Measurements from ENCODE around the gene KCND1.

KCND1 gene

DNA sequence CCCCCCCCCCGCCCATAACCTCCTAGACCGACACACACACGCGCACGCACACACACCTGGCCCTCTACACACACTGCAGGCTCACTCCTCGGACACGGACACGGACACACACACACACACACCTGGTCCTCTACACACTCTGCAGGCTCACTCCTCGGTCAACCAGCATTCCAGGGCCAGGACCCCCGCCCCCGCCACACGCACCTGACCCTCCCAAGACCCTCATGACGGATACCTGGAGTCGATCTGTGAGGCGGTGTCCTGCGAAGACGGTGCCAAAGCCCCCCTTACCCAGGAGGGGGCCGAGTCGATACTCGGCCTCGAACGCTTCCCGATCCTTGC lies 53.4 kb downstream of the KCND1 start:
- Mint-ChIP-seq H3K27me3 (no peaks in the 10 kb centered on the region), H3K4me1 (ENCODE audit: low read depth) (peaks cover 55% of the 10 kb centered on the region), H3K27ac (peak overlapping the region; percentile 99), H3K9me3 (ENCODE audit: low read depth) (no peaks in the 10 kb centered on the region), H3K36me3 (peaks cover 2% of the 10 kb centered on the region), H3K4me3 (peak overlapping the region; percentile 97)

DNA sequence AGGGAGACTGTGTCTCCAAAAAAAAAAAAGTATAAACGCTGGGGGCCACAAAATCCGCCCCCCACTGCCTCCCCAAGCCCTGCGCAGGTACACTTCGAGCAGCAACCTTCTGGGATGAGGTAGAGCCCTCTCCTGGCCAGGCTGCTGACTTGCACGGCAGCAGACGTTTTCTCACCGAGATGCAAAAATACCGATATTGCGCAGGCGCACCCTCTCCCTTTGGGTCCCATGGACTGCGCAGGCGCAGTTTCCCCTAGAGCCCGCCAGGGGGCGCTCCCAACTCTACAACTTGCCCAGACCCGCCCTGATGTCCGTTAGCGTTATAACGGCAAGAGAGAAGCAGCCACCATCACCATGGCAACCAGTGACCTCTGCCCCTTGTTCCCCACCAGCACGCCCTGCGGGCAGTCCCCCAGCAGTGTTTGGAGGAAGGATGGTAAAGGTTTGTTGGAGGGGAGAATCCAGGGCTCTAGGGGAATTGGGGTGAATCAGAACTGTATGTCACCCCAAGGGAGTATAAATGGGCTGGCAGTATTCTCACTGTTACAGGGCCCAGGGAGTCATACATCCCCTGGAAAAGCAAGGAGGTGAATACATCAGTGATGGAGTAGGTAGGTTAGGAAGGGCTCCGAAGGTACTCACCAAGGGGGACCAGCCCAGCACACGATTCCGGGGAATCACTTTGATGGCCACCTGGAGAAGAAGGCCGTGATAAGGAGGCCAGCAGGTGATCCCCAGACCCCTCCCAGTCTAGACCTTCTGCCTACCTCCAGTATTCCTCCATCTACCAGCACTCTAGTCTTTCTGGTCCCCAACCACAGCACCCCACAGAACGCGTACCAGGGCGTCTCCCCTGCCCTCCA lies 54.3 kb downstream of the KCND1 start:
- Mint-ChIP-seq H3K4me1 (ENCODE audit: low read depth) (peaks cover 58% of the 10 kb centered on the region), H3K9me3 (ENCODE audit: low read depth) (no peaks in the 10 kb centered on the region), H3K36me3 (peaks cover 2% of the 10 kb centered on the region), H3K27ac (peak overlapping the region; percentile 99), H3K4me3 (peak overlapping the region; percentile 97), H3K27me3 (no peaks in the 10 kb centered on the region)

DNA sequence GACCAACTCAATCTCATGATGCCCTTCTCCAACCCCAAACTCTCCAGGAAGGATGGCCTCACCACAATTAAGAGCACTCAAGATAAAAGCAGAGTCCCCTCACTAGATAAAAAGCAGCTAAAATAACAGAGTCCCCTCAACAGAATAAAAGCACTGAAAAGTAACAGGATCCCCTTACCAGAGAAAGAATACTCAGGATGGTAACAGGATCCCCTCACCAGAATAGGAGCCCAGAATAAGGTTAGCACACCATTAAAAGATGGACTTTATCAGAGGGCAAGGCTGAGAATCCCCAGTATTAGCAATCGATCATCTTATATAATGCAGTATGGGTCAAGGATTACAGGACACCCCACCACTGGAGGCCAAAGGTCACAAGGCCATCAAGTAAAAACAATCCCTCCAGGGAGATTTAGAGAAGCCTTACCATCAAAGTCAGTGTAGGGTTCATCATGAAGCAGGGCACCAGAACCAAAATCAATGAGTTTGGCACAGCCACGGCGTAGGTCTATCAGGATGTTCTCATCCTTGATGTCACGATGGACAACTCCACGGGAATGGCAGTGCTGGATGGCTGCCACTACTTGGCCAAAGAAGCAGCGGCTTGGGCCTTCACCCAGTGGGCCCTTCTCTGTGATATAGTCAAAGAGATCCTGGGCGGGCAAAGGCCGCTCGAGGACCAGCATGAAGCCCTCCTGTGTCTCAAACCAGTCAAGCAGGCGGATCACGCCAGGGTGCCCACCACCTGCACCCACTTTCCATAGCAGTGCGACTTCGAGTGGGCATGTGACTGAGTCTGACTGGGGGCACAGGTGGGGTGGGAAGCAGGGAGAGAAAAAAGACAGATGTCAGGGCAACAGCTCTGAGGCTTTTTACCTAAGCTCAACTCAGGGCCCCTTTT lies 56.8 kb downstream of the KCND1 start:
- Mint-ChIP-seq H3K4me1 (ENCODE audit: low read depth) (peaks cover 55% of the 10 kb centered on the region), H3K9me3 (ENCODE audit: low read depth) (no peaks in the 10 kb centered on the region), H3K36me3 (peaks cover 2% of the 10 kb centered on the region)

GRCh38 chrX:48913605-48914366 lies 57.9 kb downstream of the KCND1 start:
- H3K4me3 Mint-ChIP-seq: peak overlapping the region; percentile 97
- peak overlapping the region; percentile 75 for H3K27ac Mint-ChIP-seq
- H3K27me3 Mint-ChIP-seq: no peaks in the 10 kb centered on the region
- H3K36me3 Mint-ChIP-seq: peaks cover 2% of the 10 kb centered on the region
- peaks cover 49% of the 10 kb centered on the region for H3K4me1 Mint-ChIP-seq (ENCODE audit: low read depth)
- H3K9me3 Mint-ChIP-seq (ENCODE audit: low read depth): no peaks in the 10 kb centered on the region

More for the DNA sequence above, 56.8 kb downstream of the KCND1 start:
- Mint-ChIP-seq H3K27ac (peak overlapping the region; percentile 75), H3K4me3 (peak overlapping the region; percentile 97), H3K27me3 (no peaks in the 10 kb centered on the region)

DNA sequence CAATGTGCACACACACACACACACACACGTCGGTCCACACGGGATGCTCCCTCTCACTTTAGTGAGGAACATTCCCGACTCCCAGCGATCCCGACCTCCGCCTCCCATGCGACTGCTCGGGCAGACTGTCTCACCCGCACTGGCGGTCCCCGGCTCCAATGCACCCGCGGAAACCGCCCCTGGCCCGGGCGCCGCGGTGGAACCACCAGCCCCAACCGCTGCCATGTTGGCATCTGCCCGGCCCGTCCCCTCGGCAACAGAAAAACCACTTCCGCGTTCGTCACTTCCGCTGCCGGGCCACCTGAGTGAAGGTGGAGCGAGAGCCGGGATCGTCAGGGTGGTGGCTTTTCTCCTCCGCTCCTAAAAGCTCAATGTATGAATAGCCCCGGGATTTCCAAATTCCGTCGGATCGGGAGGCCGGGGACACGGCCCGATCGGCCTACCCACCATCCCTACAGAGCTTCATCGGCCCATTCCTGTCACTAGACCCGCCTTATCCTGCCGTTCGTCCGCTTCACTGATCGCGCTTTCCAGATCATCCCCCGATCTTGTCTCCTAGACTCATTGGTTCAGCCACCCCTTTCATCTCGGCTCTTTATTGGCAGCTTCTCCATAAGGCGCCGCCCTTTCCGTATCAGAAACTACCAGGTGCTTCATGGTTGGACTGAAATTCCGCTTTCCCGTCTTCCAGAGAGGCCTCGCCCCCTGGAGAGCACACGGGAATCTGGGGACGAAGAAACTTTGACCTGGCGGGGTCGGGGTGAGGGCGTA lies 60.0 kb downstream of the KCND1 start, which contains the start of gene SLC35A2:
Gene SLC35A2 (minus strand): TSS at position 235 of the 771 bp plus-strand sequence. CDS start 10 bp downstream, at position 225.
- no peaks in the 10 kb centered on the region for H3K9me3 Mint-ChIP-seq (ENCODE audit: low read depth)
- peak within 1 kb of the TSS; percentile 95 for H3K4me3 Mint-ChIP-seq
- peak within 1 kb of the TSS; percentile 93 for H3K27ac Mint-ChIP-seq
- H3K4me1 Mint-ChIP-seq (ENCODE audit: low read depth): peaks cover 45% of the 10 kb centered on the region
- H3K36me3 Mint-ChIP-seq: no peaks in the 10 kb centered on the region
- no peaks in the 10 kb centered on the region for H3K27me3 Mint-ChIP-seq

Data from activated naive CD8-positive, alpha-beta T cell (primary cell).